HepG2 (cell line): Measurements from ENCODE around the gene XRCC5. TPM values are rescaled to one million over a fixed set of nuclear protein-coding genes. Genes with fewer than 3 reads are reported as not detected.

ENCODE experiments used
- ATAC-seq: fragments of 200-7000 bp; cut with Tn5 transposase; 3 replicates; pipeline ENCODE4 v1.9.1; 2020; ENCODE audit warnings: mild to moderate bottlenecking, moderate library complexity
- BruUV-seq: library from RNA; stranded (reverse); fragments of 400-500 nt; replicated peaks from 2 replicates; lab custom pipeline; 2021; lab: Mats Ljungman, UMichigan
- CTCF ChIA-PET: fragments of 300-600 bp; formaldehyde crosslinking; extraction: SDS; loops from one replicate; lab custom pipeline; 2021; ENCODE audit warnings: low total read pairs, inconsistent platforms, low intra/inter-chr PET ratio; lab: Yijun Ruan, JAX
- POLR2A ChIA-PET: fragments of 350-600 bp; sonication (Branson Sonifier 250); formaldehyde crosslinking; loops from one replicate; lab custom pipeline; 2020; ENCODE audit warnings: antibody characterized with exemption, inconsistent platforms; lab: Yijun Ruan, JAX
- DNase-seq: peaks from one replicate; pipeline ENCODE4 v3.0.0-alpha.2; 2015; ENCODE audit warnings: low spot score
- FAIRE-seq: peaks from 3 replicates; lab custom pipeline; 2011; peaks lifted over from hg19 to GRCh38; lab: Jason Lieb, UNC
- H2AFZ ChIP-seq: one replicate; pipeline ENCODE4 v1.6.1; 2011; ENCODE audit warnings: low read length, inconsistent platforms
- H3K27ac ChIP-seq: fragments of 300-600 bp; 3 replicates; pipeline ENCODE4 v1.8.0; 2011; ENCODE audit warnings: mixed run types, mild to moderate bottlenecking, mixed read lengths, low read length, inconsistent platforms; ENCODE audit not compliant: insufficient read depth; ENCODE audit errors: extremely low read length
- H3K27me3 ChIP-seq, 2 experiments: fragments of 200-600 bp in 1 of 2; 2 replicates in 1 of 2; 3 replicates in 1 of 2; pipeline versions ENCODE4 v1.6.0 to v1.8.0; 2011; ENCODE audit warnings: low read length in 2 of 2, mild to moderate bottlenecking in 2 of 2, moderate library complexity in 2 of 2, inconsistent platforms in 1 of 2; ENCODE audit not compliant: insufficient read depth in 2 of 2, control insufficient read depth in 1 of 2
- H3K36me3 ChIP-seq, 2 experiments: fragments of 200-600 bp in 1 of 2; replicated peaks in 1 of 2; 2 replicates in 1 of 2; 3 replicates in 1 of 2; pipeline versions ENCODE4 v1.5.1 to v1.8.0; 2011; ENCODE audit warnings: low read length in 2 of 2, inconsistent platforms in 1 of 2; ENCODE audit not compliant: insufficient read depth in 2 of 2, control insufficient read depth in 1 of 2
- H3K4me1 ChIP-seq: 2 replicates; pipeline ENCODE4 v1.5.1; 2012; ENCODE audit warnings: low read length, inconsistent platforms; ENCODE audit not compliant: insufficient read depth
- H3K4me2 ChIP-seq: 2 replicates; pipeline ENCODE4 v1.6.0; 2011; ENCODE audit warnings: low read depth, low read length, inconsistent platforms
- H3K4me3 ChIP-seq, 3 experiments: fragments of 200-600 bp in 1 of 3; sonication (generic), shearing (Covaris generic) in 1 of 3; replicated peaks in 1 of 3; 2 replicates each; pipeline ENCODE4 v1.5.1; 2011 to 2016; ENCODE audit warnings: low read length in 3 of 3, inconsistent platforms in 2 of 3, low read depth in 2 of 3, mild to moderate bottlenecking in 2 of 3, control low read depth in 1 of 3, mixed read lengths in 1 of 3; ENCODE audit not compliant: insufficient read depth in 1 of 3
- H3K79me2 ChIP-seq: one replicate; pipeline ENCODE4 v1.6.1; 2011; ENCODE audit warnings: low read length, inconsistent platforms; ENCODE audit not compliant: insufficient read depth
- H3K9ac ChIP-seq: 2 replicates; pipeline ENCODE4 v1.6.0; 2011; ENCODE audit warnings: mild to moderate bottlenecking, low read depth, low read length, inconsistent platforms; ENCODE audit not compliant: insufficient read depth
- H3K9me3 ChIP-seq: 2 replicates; pipeline ENCODE4 v1.5.1; 2012; ENCODE audit warnings: mild to moderate bottlenecking, low read length
- H4K20me1 ChIP-seq: 2 replicates; pipeline ENCODE4 v1.6.0; 2011; ENCODE audit warnings: inconsistent platforms, mild to moderate bottlenecking, low read length, moderate library complexity; ENCODE audit not compliant: insufficient read depth
- ASH2L ChIP-seq: fragments of 300-600, 200-600 bp; sonication (generic); IDR thresholded peaks from 2 replicates; pipeline ENCODE4 v1.7.0; 2017; ENCODE audit warnings: low read depth, mild to moderate bottlenecking, moderate library complexity, mixed read lengths, low read length; ENCODE audit not compliant: insufficient read length
- CBX1 ChIP-seq: IDR thresholded peaks from one replicate; pipeline ENCODE4 v1.6.1; 2016; ENCODE audit warnings: antibody characterized with exemption, low read depth
- CCDC6 ChIP-seq: sonication (generic); formaldehyde crosslinking; IDR thresholded peaks from 2 replicates; pipeline ENCODE4 v1.8.1; 2022; ENCODE audit warnings: mild to moderate bottlenecking, missing genetic modification reagents, moderate library complexity
- HOXA7 ChIP-seq: sonication (generic); formaldehyde crosslinking; IDR thresholded peaks from 2 replicates; pipeline ENCODE4 v1.8.1; 2022; ENCODE audit warnings: mild to moderate bottlenecking, missing genetic modification reagents, moderate library complexity
- IKZF5 ChIP-seq: IDR thresholded peaks from 2 replicates; pipeline ENCODE4 v1.6.1; 2018; ENCODE audit warnings: missing genetic modification reagents, mild to moderate bottlenecking, missing compliant biosample characterization
- ISL2 ChIP-seq: sonication (generic); formaldehyde crosslinking; IDR thresholded peaks from 2 replicates; pipeline ENCODE4 v1.5.0; 2020; ENCODE audit warnings: missing genetic modification reagents
- KDM3A ChIP-seq: IDR thresholded peaks from 2 replicates; pipeline ENCODE4 v1.6.1; 2018; ENCODE audit warnings: low read depth, missing compliant biosample characterization
- STAG1 ChIP-seq: sonication (generic); formaldehyde crosslinking; IDR thresholded peaks from 2 replicates; pipeline ENCODE4 v1.4.0; 2020; ENCODE audit warnings: missing genetic modification reagents
- TCF7 ChIP-seq: sonication (generic); IDR thresholded peaks from 2 replicates; pipeline ENCODE4 v1.6.1; 2016; ENCODE audit warnings: antibody characterized with exemption, low read depth
- THAP9 ChIP-seq: sonication (generic); formaldehyde crosslinking; IDR thresholded peaks from 2 replicates; pipeline ENCODE4; 2020; ENCODE audit warnings: missing genetic modification reagents, mild to moderate bottlenecking, borderline replicate concordance
- ZNF350 ChIP-seq: sonication (generic); formaldehyde crosslinking; IDR thresholded peaks from 2 replicates; pipeline ENCODE4 v1.4.0; 2020; ENCODE audit warnings: mild to moderate bottlenecking, low read depth, missing genetic modification reagents, borderline replicate concordance
- ZNF674 ChIP-seq: sonication (generic); formaldehyde crosslinking; IDR thresholded peaks from 2 replicates; pipeline ENCODE4 v1.5.0; 2020; ENCODE audit warnings: low read depth, mild to moderate bottlenecking, missing genetic modification reagents
- ZNF740 ChIP-seq: sonication (generic); formaldehyde crosslinking; IDR thresholded peaks from 2 replicates; pipeline ENCODE4 v1.4.0; 2020; ENCODE audit warnings: missing genetic modification reagents
- ZSCAN29 ChIP-seq: sonication (generic); formaldehyde crosslinking; conservative IDR thresholded peaks from 2 replicates; pipeline ENCODE4 v1.4.0; 2020; ENCODE audit warnings: mild to moderate bottlenecking, missing genetic modification reagents
- WGBS: methylation state at CpG from one replicate; pipeline ENCODE4 v1.1.6; 2017; ENCODE audit warnings: low lambda C conversion rate; 5-methylcytosine and 5-hydroxymethylcytosine counted together
- in situ Hi-C: cut with HindIII; loops from 2 replicates; pipeline ENCODE4 v1.10.0; 2017; ENCODE audit warnings: low pct_unique_long_range_greater_than_20kb; ENCODE audit not compliant: extremely low pct_ligation_motif_present
- intact Hi-C: fragments of 100-400 bp; cut with micrococcal nuclease; formaldehyde crosslinking; loops from one replicate; pipeline ENCODE4 v1.10.0; 2022; ENCODE audit not compliant: unreplicated experiment
- polyA plus RNA-seq, 8 experiments: library from polyadenylated mRNA; depleted of rRNA in 3 of 8; stranded (reverse) in 7 of 8; unstranded in 1 of 8; fragments of >200 nt; fragmentation: Illumina TruSeq in 4 of 8; extraction: Trizol in 4 of 8; gene quantifications; 2 replicates each; pipeline versions ENCODE4 v1.2.1 to v1.2.3, GENCODE V29; 2011 to 2016; ENCODE audit warnings: low read depth in 4 of 8, missing spikeins in 1 of 8, mixed read lengths in 1 of 8; ENCODE audit not compliant: insufficient read depth in 1 of 8
- total RNA-seq, 5 experiments: library from RNA; depleted of rRNA; stranded (reverse); fragments of >200 nt; fragmentation: Illumina TruSeq; extraction: Trizol; gene quantifications; 2 replicates each; pipeline ENCODE4 v1.2.3, GENCODE V29; 2016; ENCODE audit warnings: low read depth in 1 of 5

Gene XRCC5
- total and polyA plus RNA-seq, 2 of the 13 experiments (the other 11 are each of a cell fraction or from before 2014, with no cell fraction given): 264 to 454 TPM

GRCh38 chr2:216081487-216082116, 27.5 kb upstream of the XRCC5 start, which contains the start of the genes PECR and TMEM169 (continued):
- 0 out of 2 replicates have a peak, but pooled peaks have one; percentile 73 for TF ChIP-seq ZNF674

GRCh38 chr2:216082117-216082711, 26.9 kb upstream of the XRCC5 start:
- intact Hi-C loops: no loop called here
- H3K4me1 ChIP-seq: peaks cover 82% of the 10 kb centered on the region
- H3K36me3 ChIP-seq: no peaks in the 10 kb centered on the region
- no peak for DNase-seq
- WGBS: 3% methylated on average over 22 of the region's 22 CpGs
- peak overlapping the region; percentile 92 for H3K9ac ChIP-seq
- in situ Hi-C loops: no loop called here
- H3K9me3 ChIP-seq: no peaks in the 10 kb centered on the region
- peaks cover 45% of the 10 kb centered on the region for H3K79me2 ChIP-seq
- BruUV-seq: TSS peak; percentile 75
- H2AFZ ChIP-seq: no peak overlapping the region
- no peaks in the 10 kb centered on the region; a peak in 2 of 5 replicates for H3K27me3 ChIP-seq
- H3K4me3 ChIP-seq: peak overlapping the region; percentile 85 to 100 (median 99)
- H3K4me2 ChIP-seq: peak overlapping the region; percentile 97
- peak overlapping the region; percentile 88 for H3K27ac ChIP-seq
- ChIA-PET POLR2A (interaction anchor here (0.9 to 5.3 kb wide), 12 partner anchors 10 to 41 kb away, joined by 3 to 131 read pairs (median 6); partner anchors contain the start of gene XRCC5), CTCF (interaction anchor here (1.1 kb wide), 1 partner anchor 33 kb away, joined by 3 read pairs; no protein-coding TSS in a partner anchor)
- no peaks in the 10 kb centered on the region for H4K20me1 ChIP-seq
- no peak for FAIRE-seq
- peak; percentile 51 for ATAC-seq
- TF ChIP-seq THAP9 (CRISPR knock-in tag) (0 out of 2 replicates have a peak, but pooled peaks have one; percentile 1), HOXA7 (CRISPR knock-in tag) (0 out of 2 replicates have a peak, but pooled peaks have one; percentile 5), ZNF350 (CRISPR knock-in tag) (no peak), ZSCAN29 (CRISPR knock-in tag) (peak; percentile 12; the same call in 1 of the 2 replicates), STAG1 (no peak), IKZF5 (CRISPR knock-in tag) (no peak), CCDC6 (CRISPR knock-in tag) (0 out of 2 replicates have a peak, but pooled peaks have one; percentile 49), ASH2L (peak; percentile 41), KDM3A (CRISPR knock-in tag) (no peak), ISL2 (0 out of 2 replicates have a peak, but pooled peaks have one; percentile 28), TCF7 (0 out of 2 replicates have a peak, but pooled peaks have one; percentile 15), ZNF740 (0 out of 2 replicates have a peak, but pooled peaks have one; percentile 11), CBX1 (no peak)
